OCI-LY3 (cell line): ENCODE measurements around the gene ZNF175.

Experiments used
- CTCF ChIP-seq: fragments of 200-600, 300-600 bp; sonication (generic); IDR thresholded peaks from 2 replicates; pipeline ENCODE4 v1.5.1; 2014; ENCODE audit warnings: antibody characterized with exemption, low read length, low read depth
- EZH2phosphoT487 ChIP-seq: fragments of 200-600 bp; shearing (Covaris generic); IDR thresholded peaks from 2 replicates; pipeline ENCODE4 v1.6.1; 2018; ENCODE audit warnings: antibody characterized with exemption, mixed run types, low read depth

GRCh38 chr19:51568456-51568855 lies 2.6 kb upstream of the ZNF175 start:
- TF ChIP-seq CTCF: no peak
- no peak for TF ChIP-seq EZH2phosphoT487
